Ascending aorta (tissue), 2 donors: ENCODE data around the gene ABHD11. TPM values are rescaled to one million over a fixed set of nuclear protein-coding genes. Genes with fewer than 3 reads are reported as not detected.
A peak's percentile ranks its signal among the peaks of the same experiment; 100 is the strongest.

ENCODE experiments used
- DNase-seq, 2 donors: peaks; one replicate each; pipeline ENCODE4 v3.0.0-alpha.2; 2019; ENCODE audit warnings: low spot score in 2 of 2
- H3K27ac ChIP-seq, 2 donors: fragments of 200-600 bp; sonication (generic); one replicate each; pipeline ENCODE4 v1.5.1; 2016 to 2017; ENCODE audit warnings: mild to moderate bottlenecking in 1 of 2
- H3K27me3 ChIP-seq: fragments of 200-600 bp; sonication (generic); one replicate; pipeline ENCODE4 v1.5.1; 2017
- H3K36me3 ChIP-seq, 2 donors: fragments of 200-600 bp; sonication (generic); one replicate each; pipeline ENCODE4 v1.5.1; 2016
- H3K4me1 ChIP-seq, 2 donors: fragments of 200-600 bp; sonication (generic); one replicate each; pipeline ENCODE4 v1.5.1; 2016 to 2017; ENCODE audit warnings: mild to moderate bottlenecking in 1 of 2
- H3K4me3 ChIP-seq, 2 donors: fragments of 200-600 bp; sonication (generic); one replicate each; pipeline ENCODE4 v1.5.1; 2016 to 2017; ENCODE audit warnings: mild to moderate bottlenecking in 1 of 2
- H3K9me3 ChIP-seq, 2 donors: fragments of 200-600 bp; sonication (generic); one replicate each; pipeline ENCODE4 v1.5.1; 2016
- CTCF ChIP-seq, 3 experiments: fragments of 200-600 bp in 2 of 3; fragments of 450-650 bp in 1 of 3; sonication (generic) in 2 of 3; IDR thresholded peaks; one replicate each; pipeline ENCODE4 v1.5.1; 2016 to 2019; ENCODE audit warnings: antibody characterized with exemption in 3 of 3, mild to moderate bottlenecking in 1 of 3, moderate library complexity in 1 of 3
- intact Hi-C: fragments of 100-400 bp; cut with DNase I; formaldehyde crosslinking; loops from one replicate; pipeline ENCODE4 v1.15.1; 2023
- total RNA-seq: library from RNA; depleted of rRNA; stranded (reverse); fragments of >200 nt; gene quantifications from one replicate; pipeline ENCODE4 v1.1.0, GENCODE V29; 2016

The ABHD11 gene
- total RNA-seq, 1 donor from 2014 or later, result 55.7 TPM

- Histone ChIP-seq H3K27ac (no peak overlapping the region), H3K9me3 (no peaks in the 10 kb centered on the region), H3K4me3 (no peak overlapping the region), H3K27me3 (no peaks in the 10 kb centered on the region), H3K36me3 (peaks cover 35 to 56% of the 10 kb centered on the region in 2 donors), H3K4me1 (peaks cover 0 to 12% of the 10 kb centered on the region in 2 donors)
- TF ChIP-seq CTCF (IDR thresholded peaks at IDR 0.05), result peak; percentile 6 to 50 (median 45)
- DNase-seq, result no peak
- intact Hi-C loops, result no loop called here
Observed at GRCh38 chr7:73701357-73701995, 37.1 kb downstream of the ABHD11 start.

GRCh38 chr7:73700581-73701134 lies 37.9 kb downstream of the ABHD11 start:
- DNase-seq, result no peak
- no peak for TF ChIP-seq CTCF (IDR thresholded peaks at IDR 0.05)
- Histone ChIP-seq H3K9me3 (no peaks in the 10 kb centered on the region), H3K4me3 (no peak overlapping the region), H3K36me3 (peaks cover 42 to 64% of the 10 kb centered on the region in 2 donors), H3K27me3 (no peaks in the 10 kb centered on the region), H3K27ac (no peak overlapping the region), H3K4me1 (peaks cover 0 to 6% of the 10 kb centered on the region in 2 donors)
- intact Hi-C loops, result no loop called here

- peaks cover 0 to under 1% of the 10 kb centered on the region in 2 donors for H3K4me1 ChIP-seq
- DNase-seq, result no peak
- no peak overlapping the region for H3K4me3 ChIP-seq
- H3K27ac ChIP-seq, result no peak overlapping the region
- H3K36me3 ChIP-seq, result peaks cover 47 to 70% of the 10 kb centered on the region in 2 donors
- intact Hi-C loops, result no loop called here
- no peaks in the 10 kb centered on the region for H3K27me3 ChIP-seq
- no peak for TF ChIP-seq CTCF (IDR thresholded peaks at IDR 0.05)
- no peaks in the 10 kb centered on the region for H3K9me3 ChIP-seq
Observed at GRCh38 chr7:73700069-73700423, 38.6 kb downstream of the ABHD11 start.

- no peak overlapping the region for H3K27ac ChIP-seq
- DNase-seq, result no peak
- no peak for TF ChIP-seq CTCF (IDR thresholded peaks at IDR 0.05)
- H3K9me3 ChIP-seq, result no peaks in the 10 kb centered on the region
- H3K27me3 ChIP-seq, result no peaks in the 10 kb centered on the region
- no peaks in the 10 kb centered on the region for H3K4me1 ChIP-seq
- H3K4me3 ChIP-seq, result no peak overlapping the region
- intact Hi-C loops, result no loop called here
- H3K36me3 ChIP-seq, result peaks cover 52 to 76% of the 10 kb centered on the region in 2 donors
Observed at GRCh38 chr7:73699370-73700068, 39.1 kb downstream of the ABHD11 start.

- TF ChIP-seq CTCF (IDR thresholded peaks at IDR 0.05), result no peak
- Histone ChIP-seq H3K4me3 (no peak overlapping the region), H3K4me1 (no peaks in the 10 kb centered on the region), H3K27me3 (no peaks in the 10 kb centered on the region), H3K27ac (no peak overlapping the region), H3K36me3 (peaks cover 63 to 87% of the 10 kb centered on the region in 2 donors), H3K9me3 (no peaks in the 10 kb centered on the region)
- intact Hi-C loops, result no loop called here
- DNase-seq, result no peak
Observed at GRCh38 chr7:73698410-73698809, 40.2 kb downstream of the ABHD11 start.
